Esophagus squamous epithelium (tissue), 5 donors: Measurements from ENCODE around the gene BIRC7. TPM values are rescaled to one million over a fixed set of nuclear protein-coding genes. Genes with fewer than 3 reads are reported as not detected.

ENCODE experiments used
- DNase-seq: peaks from one replicate; lab custom pipeline; 2025; lab: John Stamatoyannopoulos, UW
- H3K27ac ChIP-seq, 4 donors: fragments of 200-600 bp; sonication (generic); one replicate each; pipeline ENCODE4 v1.5.1; 2016 to 2019; ENCODE audit warnings: mild to moderate bottlenecking in 1 of 4
- H3K27me3 ChIP-seq, 4 donors: fragments of 200-600 bp; sonication (generic); 1 replicate in 3 of 4; 2 replicates in 1 of 4; pipeline versions ENCODE4 v1.5.1 to v1.6.0; 2017 to 2021; ENCODE audit warnings: antibody characterized with exemption in 1 of 4
- H3K36me3 ChIP-seq, 3 donors: fragments of 200-600 bp; sonication (generic); one replicate each; pipeline ENCODE4 v1.5.1; 2016 to 2019
- H3K4me1 ChIP-seq, 3 donors: fragments of 200-600 bp; sonication (generic); one replicate each; pipeline ENCODE4 v1.5.1; 2017 to 2019
- H3K4me3 ChIP-seq, 4 donors: fragments of 200-600 bp; sonication (generic); 1 replicate in 3 of 4; 2 replicates in 1 of 4; pipeline ENCODE4 v1.5.1; 2016 to 2019; ENCODE audit warnings: mild to moderate bottlenecking in 2 of 4, moderate library complexity in 1 of 4
- H3K9me3 ChIP-seq, 3 donors: fragments of 200-600 bp; sonication (generic); one replicate each; pipeline ENCODE4 v1.5.1; 2016 to 2019
- CTCF ChIP-seq, 6 experiments: fragments of 450-650 bp in 4 of 6; fragments of 200-600 bp in 2 of 6; sonication (generic) in 2 of 6; IDR thresholded peaks; one replicate each; pipeline ENCODE4 v1.5.1; 2016 to 2019; ENCODE audit warnings: antibody characterized with exemption in 6 of 6, mild to moderate bottlenecking in 4 of 6, moderate library complexity in 4 of 6
- POLR2A ChIP-seq, 4 donors: fragments of 450-650 bp; IDR thresholded peaks; one replicate each; pipeline ENCODE4 v1.6.1; 2017; ENCODE audit warnings: antibody characterized with exemption in 4 of 4, mild to moderate bottlenecking in 4 of 4, moderate library complexity in 3 of 4
- WGBS, 2 donors: methylation state at CpG; one replicate each; pipeline ENCODE4 v1.1.5; 2018; 5-methylcytosine and 5-hydroxymethylcytosine counted together
- intact Hi-C: fragments of 100-400 bp; cut with DNase I; formaldehyde crosslinking; loops from one replicate; pipeline ENCODE4 v1.15.0; 2022
- total RNA-seq, 4 donors: library from RNA; depleted of rRNA; stranded (reverse); fragments of >200 nt; gene quantifications; one replicate each; pipeline ENCODE4 v1.1.0, GENCODE V29; 2016
- donor health status: DM: yes; HTN: yes; CAD: no.

BIRC7 gene
- total RNA-seq, 4 donors from 2014 or later: 0.57 TPM; not detected in 3

- intact Hi-C loops: no loop called here
- DNase-seq: no peak
- Histone ChIP-seq H3K9me3 (no peaks in the 10 kb centered on the region), H3K4me1 (peaks cover 12 to 37% (median 17%) of the 10 kb centered on the region in 3 donors), H3K36me3 (no peaks in the 10 kb centered on the region), H3K27ac (no peak overlapping the region), H3K27me3 (peaks cover 6 to 95% (median 13%) of the 10 kb centered on the region in 4 donors), H3K4me3 (no peak overlapping the region)
- no peak for TF ChIP-seq CTCF (IDR thresholded peaks at IDR 0.05)
- no peak for TF ChIP-seq POLR2A (IDR thresholded peaks at IDR 0.05)
- WGBS, 2 donors: 28 to 49% methylated on average over 14 to 24 of the region's 31 CpGs
Observed at GRCh38 chr20:63255931-63256704, 20.4 kb downstream of the BIRC7 start.

DNA sequence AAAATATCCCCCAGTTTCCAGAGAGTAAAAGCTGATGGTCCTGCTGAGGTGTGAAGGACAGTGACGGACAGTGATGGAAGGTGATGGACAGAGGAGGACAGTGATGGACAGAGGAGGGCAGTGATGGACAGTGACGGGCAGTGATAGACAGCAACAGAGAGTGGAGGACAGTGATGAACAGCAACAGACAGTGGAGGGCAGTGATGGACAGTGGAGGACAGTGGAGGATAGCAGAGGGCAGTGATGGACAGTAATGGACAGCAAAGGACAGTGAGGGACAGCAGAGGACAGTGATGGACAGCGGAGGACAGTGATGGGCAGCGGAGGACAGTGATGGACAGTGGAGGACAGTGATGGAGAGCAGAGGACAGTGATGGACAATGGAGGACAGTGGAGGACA, 21.2 kb downstream of the BIRC7 start:
- 83 to 87% methylated on average over 4 of the region's 4 CpGs for WGBS, 2 donors
- no peak for TF ChIP-seq POLR2A (IDR thresholded peaks at IDR 0.05)
- TF ChIP-seq CTCF (IDR thresholded peaks at IDR 0.05): no peak
- no peaks in the 10 kb centered on the region for H3K9me3 ChIP-seq
- intact Hi-C loops: no loop called here
- H3K36me3 ChIP-seq: no peaks in the 10 kb centered on the region
- H3K4me1 ChIP-seq: peaks cover 12 to 37% (median 17%) of the 10 kb centered on the region in 3 donors
- H3K27ac ChIP-seq: no peak overlapping the region
- no peak overlapping the region for H3K4me3 ChIP-seq
- H3K27me3 ChIP-seq: peaks cover 6 to 95% (median 13%) of the 10 kb centered on the region in 4 donors
- no peak for DNase-seq

- intact Hi-C loops: no loop called here
- Histone ChIP-seq H3K36me3 (no peaks in the 10 kb centered on the region), H3K27ac (no peak overlapping the region), H3K27me3 (peaks cover 6 to 95% (median 13%) of the 10 kb centered on the region in 4 donors), H3K9me3 (no peaks in the 10 kb centered on the region), H3K4me1 (peaks cover 12 to 37% (median 17%) of the 10 kb centered on the region in 3 donors), H3K4me3 (no peak overlapping the region)
- 85 to 87% methylated on average over 12 to 13 of the region's 13 CpGs for WGBS, 2 donors
- no peak for DNase-seq
- no peak for TF ChIP-seq POLR2A (IDR thresholded peaks at IDR 0.05)
- no peak for TF ChIP-seq CTCF (IDR thresholded peaks at IDR 0.05)
Observed at GRCh38 chr20:63257629-63258028, 21.9 kb downstream of the BIRC7 start.

DNA sequence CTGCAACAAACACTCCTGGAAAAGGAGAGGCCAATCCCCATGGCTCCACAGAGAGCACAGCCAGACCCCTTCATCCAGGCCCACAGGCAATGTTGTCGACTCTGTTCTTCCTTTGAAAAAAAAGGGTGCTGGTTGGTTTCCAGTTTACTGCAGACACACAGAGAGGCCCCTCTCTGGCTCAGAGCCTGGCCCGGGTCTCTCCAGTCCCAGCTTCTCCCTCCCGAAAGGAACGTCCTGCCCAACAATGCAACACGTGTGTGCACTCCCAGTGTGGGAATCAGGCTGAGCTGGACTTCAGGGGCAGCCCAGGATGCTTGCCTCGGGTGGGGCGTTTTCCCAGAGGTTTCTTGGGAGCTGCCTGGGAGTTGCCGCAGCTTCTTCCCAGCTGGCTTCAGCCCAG, 23.1 kb downstream of the BIRC7 start:
- Histone ChIP-seq H3K36me3 (no peaks in the 10 kb centered on the region), H3K9me3 (no peaks in the 10 kb centered on the region), H3K27me3 (peaks cover 6 to 95% (median 11%) of the 10 kb centered on the region in 4 donors), H3K27ac (no peak overlapping the region), H3K4me1 (peaks cover 4 to 28% (median 9%) of the 10 kb centered on the region in 3 donors), H3K4me3 (no peak overlapping the region)
- 40 to 60% methylated on average over 1 to 8 of the region's 8 CpGs for WGBS, 2 donors
- DNase-seq: no peak
- TF ChIP-seq POLR2A (IDR thresholded peaks at IDR 0.05) (no peak), CTCF (IDR thresholded peaks at IDR 0.05) (no peak)
- intact Hi-C loops: no loop called here

- no peak for DNase-seq
- Histone ChIP-seq H3K9me3 (no peaks in the 10 kb centered on the region), H3K4me1 (peaks cover 0 to 17% (median 3%) of the 10 kb centered on the region in 3 donors), H3K27me3 (peaks cover under 1 to 95% (median 3%) of the 10 kb centered on the region in 4 donors), H3K36me3 (no peaks in the 10 kb centered on the region), H3K27ac (no peak overlapping the region), H3K4me3 (no peak overlapping the region)
- intact Hi-C loops: no loop called here
- TF ChIP-seq POLR2A (IDR thresholded peaks at IDR 0.05) (no peak), CTCF (IDR thresholded peaks at IDR 0.05) (no peak)
- WGBS, 2 donors: 71% methylated on average over 7 of the region's 25 CpGs; no CpG with 5 or more reads in 1 of the 2 donors
Observed at GRCh38 chr20:63259734-63260460, 24.2 kb downstream of the BIRC7 start.
